Fibroblast of skin of abdomen (primary cell): ENCODE results near the gene NUDT14.

Experiments
- DNase-seq: peaks from one replicate; pipeline ENCODE4 v3.0.0-alpha.2; 2013

NUDT14 gene

DNA sequence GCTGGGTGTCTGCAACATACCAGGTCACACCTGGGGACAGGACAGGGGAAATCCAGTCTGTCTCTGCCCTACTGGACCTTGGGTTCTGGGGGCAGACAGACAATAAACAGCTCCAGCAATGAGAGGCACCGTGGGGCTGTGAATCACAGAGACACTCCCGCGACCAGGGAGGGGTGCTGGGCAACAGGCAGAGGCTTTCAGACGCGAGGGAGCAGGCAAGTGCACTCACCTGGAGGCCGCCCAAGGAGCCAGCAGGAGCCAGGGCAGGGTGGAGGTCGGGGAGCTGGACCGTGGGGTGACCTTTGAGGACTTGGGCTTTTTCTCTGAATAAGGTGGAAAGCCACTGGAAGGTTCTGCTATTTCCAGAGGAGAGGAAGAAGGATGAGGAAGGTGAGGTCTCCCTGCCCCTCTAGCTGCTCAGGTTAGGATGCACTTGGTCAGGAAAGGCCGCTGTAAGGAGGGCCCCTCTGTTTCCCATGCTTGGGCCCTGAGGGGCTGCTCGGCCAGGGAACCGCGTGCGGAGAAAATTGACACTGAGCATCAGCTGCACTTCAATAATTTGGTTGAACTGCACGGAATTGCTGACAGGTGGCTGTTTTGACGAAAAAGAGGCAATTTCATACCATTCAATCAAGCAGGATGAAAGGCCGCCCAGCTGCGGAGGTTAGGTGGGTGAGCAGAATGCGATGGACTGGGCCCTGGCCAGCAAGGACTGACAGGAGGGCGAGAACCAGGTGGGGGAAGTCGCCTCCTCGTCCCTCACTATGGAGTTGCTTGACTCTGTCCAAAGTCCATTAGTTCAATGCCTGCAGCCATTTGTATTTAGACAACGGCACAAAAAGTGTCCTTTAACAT is 54.8 kb downstream of the NUDT14 start:
- no peak for DNase-seq

DNA sequence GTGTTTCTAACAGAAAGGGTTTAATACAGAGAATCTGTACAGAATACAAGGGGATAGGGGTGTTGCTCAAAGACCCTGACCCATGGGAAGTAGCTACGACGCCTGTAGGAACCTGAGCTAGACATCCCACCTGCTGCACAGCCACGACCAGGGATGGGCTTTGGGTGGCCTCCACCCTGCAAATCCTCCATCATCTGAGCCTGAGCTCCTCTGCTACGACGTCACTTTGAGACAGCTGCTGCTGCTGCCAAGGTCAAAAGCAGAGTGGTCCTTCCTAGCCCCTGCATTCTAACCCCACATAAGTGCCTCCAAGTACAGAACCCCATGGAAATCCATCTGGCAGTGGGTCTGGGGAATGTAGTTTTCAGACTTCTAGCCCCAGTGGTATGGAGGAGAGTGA is 56.3 kb downstream of the NUDT14 start:
- DNase-seq, result no peak

DNA sequence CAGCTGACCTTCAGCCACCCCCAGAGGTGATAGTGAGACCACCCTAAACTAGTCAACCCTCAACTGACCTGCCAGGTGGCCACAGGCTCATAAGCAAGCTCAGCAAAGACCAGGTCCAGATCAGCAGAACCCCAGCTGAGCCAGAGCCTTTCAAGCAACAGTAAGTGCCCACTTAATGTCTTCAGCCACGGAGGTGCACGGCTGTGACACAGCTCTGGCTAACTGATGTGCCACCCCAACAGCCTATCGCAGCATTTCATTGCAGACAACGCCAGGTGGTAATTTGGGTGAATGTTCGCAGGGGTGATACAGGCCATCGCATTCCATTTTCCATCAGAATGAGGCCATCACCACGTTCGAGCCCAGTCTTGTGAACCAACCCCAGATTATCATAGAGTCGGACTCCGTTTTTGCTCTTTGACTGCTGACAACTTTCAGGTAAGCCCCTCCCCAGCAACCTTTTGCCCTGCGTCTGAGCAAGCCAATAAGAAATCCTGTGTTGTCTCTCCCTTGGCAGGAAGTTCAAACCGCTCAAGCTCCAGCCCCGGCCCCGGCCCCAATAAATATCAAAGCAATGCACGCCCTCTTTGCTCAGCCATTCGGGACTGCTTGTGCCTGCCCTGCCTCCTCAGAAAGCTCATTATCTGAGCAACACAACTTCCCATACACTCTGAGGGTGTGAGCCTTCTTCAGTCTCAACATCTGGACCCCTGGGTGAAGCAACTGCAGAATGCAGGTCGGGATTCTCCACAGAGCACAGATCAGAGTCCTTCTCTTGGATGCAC is 56.9 kb downstream of the NUDT14 start:
- DNase-seq, result no peak

DNA sequence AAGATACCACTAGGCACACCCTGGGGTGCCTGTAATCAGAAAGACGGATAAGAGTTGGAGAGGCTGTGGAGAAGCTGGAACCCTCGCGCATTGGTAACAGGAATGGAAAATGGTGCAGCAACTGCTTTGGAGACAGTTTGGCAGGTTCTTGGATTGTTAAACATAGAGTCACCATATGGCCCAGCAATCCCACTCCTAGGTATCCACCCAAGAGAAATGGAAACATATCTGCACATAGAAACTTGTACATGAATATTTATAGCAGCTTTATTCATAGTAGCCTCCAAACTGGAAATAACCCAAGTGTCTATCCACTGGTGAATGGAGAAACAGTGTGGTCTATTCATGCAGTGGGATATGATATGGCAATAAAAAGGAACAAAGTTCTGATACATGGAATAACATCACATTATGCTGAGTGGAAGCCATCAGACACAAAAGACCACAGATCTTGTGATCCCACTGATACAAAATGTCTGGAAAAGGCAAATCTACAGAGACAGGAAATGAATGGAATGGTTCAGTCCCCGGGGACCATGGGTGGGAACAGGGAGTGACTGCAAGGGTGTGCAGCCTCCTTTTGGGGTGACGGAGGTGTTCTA is 57.9 kb downstream of the NUDT14 start:
- DNase-seq, result no peak
